Astrocyte (in vitro differentiated cells and primary cell): ENCODE measurements around the gene GPATCH1. TPM values are rescaled to one million over a fixed set of nuclear protein-coding genes. Genes with fewer than 3 reads are reported as not detected.

ENCODE experiments used
- DNase-seq: peaks from one replicate; pipeline ENCODE4 v3.0.0-alpha.2; 2010; ENCODE audit warnings: low read depth
- FAIRE-seq: peaks from 2 replicates; lab custom pipeline; 2011; peaks lifted over from hg19 to GRCh38; lab: Jason Lieb, UNC
- H2AFZ ChIP-seq: 2 replicates; pipeline ENCODE4 v1.6.0; 2012; ENCODE audit warnings: low read depth, low read length, inconsistent platforms
- H3K27ac ChIP-seq: 2 replicates; pipeline ENCODE4 v1.5.1; 2011; ENCODE audit warnings: low read depth, low read length, inconsistent platforms
- H3K27me3 ChIP-seq: 2 replicates; pipeline ENCODE4 v1.6.0; 2011; ENCODE audit warnings: low read length, inconsistent platforms; ENCODE audit not compliant: insufficient read depth
- H3K36me3 ChIP-seq: 2 replicates; pipeline ENCODE4 v1.5.1; 2011; ENCODE audit warnings: low read length, inconsistent platforms; ENCODE audit not compliant: insufficient read depth
- H3K4me1 ChIP-seq: 2 replicates; pipeline ENCODE4 v1.5.1; 2011; ENCODE audit warnings: low read length, inconsistent platforms; ENCODE audit not compliant: insufficient read depth
- H3K4me2 ChIP-seq: 2 replicates; pipeline ENCODE4 v1.6.0; 2012; ENCODE audit warnings: low read length, inconsistent platforms
- H3K4me3 ChIP-seq: 2 replicates; pipeline ENCODE4 v1.5.1; 2011; ENCODE audit warnings: low read depth, mild to moderate bottlenecking, low read length, inconsistent platforms; ENCODE audit not compliant: insufficient read depth
- H3K79me2 ChIP-seq: 2 replicates; pipeline ENCODE4 v1.6.0; 2012; ENCODE audit warnings: mild to moderate bottlenecking, low read length, inconsistent platforms; ENCODE audit not compliant: insufficient read depth
- H3K9ac ChIP-seq: 2 replicates; pipeline ENCODE4 v1.6.0; 2012; ENCODE audit warnings: mild to moderate bottlenecking, low read length, inconsistent platforms
- H3K9me3 ChIP-seq: 2 replicates; pipeline ENCODE4 v1.5.1; 2012; ENCODE audit warnings: low read depth, mild to moderate bottlenecking, low read length, inconsistent platforms; ENCODE audit not compliant: insufficient read depth
- H4K20me1 ChIP-seq: 2 replicates; pipeline ENCODE4 v1.6.0; 2012; ENCODE audit warnings: low read length, inconsistent platforms; ENCODE audit not compliant: insufficient read depth
- H3K27ac Mint-ChIP-seq: one replicate; pipeline ENCODE4 v1.8.0; 2021; ENCODE audit warnings: mild to moderate bottlenecking, mixed read lengths; ENCODE audit not compliant: unreplicated experiment
- H3K27me3 Mint-ChIP-seq: one replicate; pipeline ENCODE4 v1.8.0; 2021; ENCODE audit warnings: low read depth, mixed read lengths; ENCODE audit not compliant: unreplicated experiment
- H3K36me3 Mint-ChIP-seq: one replicate; pipeline ENCODE4 v1.8.0; 2021; ENCODE audit warnings: low read depth, mixed read lengths; ENCODE audit not compliant: unreplicated experiment
- H3K4me1 Mint-ChIP-seq: one replicate; pipeline ENCODE4 v1.8.0; 2021; ENCODE audit warnings: low read depth, mixed read lengths; ENCODE audit not compliant: unreplicated experiment
- H3K4me3 Mint-ChIP-seq: one replicate; pipeline ENCODE4 v1.8.0; 2021; ENCODE audit warnings: mild to moderate bottlenecking, moderate library complexity, mixed read lengths; ENCODE audit not compliant: unreplicated experiment
- H3K9me3 Mint-ChIP-seq: one replicate; pipeline ENCODE4 v1.8.0; 2021; ENCODE audit warnings: mild to moderate bottlenecking, mixed read lengths; ENCODE audit not compliant: unreplicated experiment
- EZH2 ChIP-seq: IDR thresholded peaks from 2 replicates; pipeline ENCODE4 v1.6.1; 2012; ENCODE audit warnings: mild to moderate bottlenecking, low read length, inconsistent platforms; ENCODE audit not compliant: insufficient read depth
- total RNA-seq: library from RNA; stranded (reverse); gene quantifications from 2 replicates; pipeline ENCODE4 v1.2.1, GENCODE V29; 2021
- TF ChIP-seq, protein P1 (sequence below): IDR thresholded peaks from 2 replicates; pipeline ENCODE4 v1.5.1; 2011; ENCODE audit warnings: low read depth, mild to moderate bottlenecking, inconsistent platforms, low read length, moderate library complexity; ENCODE audit not compliant: insufficient read depth

Gene GPATCH1
- total RNA-seq, 1 donor from 2014 or later, result 6.1 TPM

DNA sequence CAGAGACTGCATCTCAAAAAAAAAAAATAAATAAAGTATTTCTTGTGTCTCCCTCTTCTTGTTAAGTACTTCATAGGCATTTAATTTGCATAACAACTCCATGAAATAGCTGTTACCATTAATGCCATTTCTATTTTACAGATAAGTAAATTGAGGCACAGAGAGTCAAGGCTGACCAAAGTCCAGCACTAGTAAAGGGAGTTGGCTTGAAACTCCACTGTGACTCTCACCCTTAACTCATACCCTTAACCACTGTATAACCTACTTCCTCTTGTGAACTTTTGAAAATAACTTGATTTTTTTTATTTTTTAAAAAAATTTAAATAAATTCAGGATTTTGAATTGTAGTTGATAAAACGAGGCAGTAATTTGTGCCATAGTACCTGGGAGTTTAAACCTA is 6.0 kb downstream of the GPATCH1 start:
- Mint-ChIP-seq H3K27ac (no peak overlapping the region), H3K36me3 (peaks cover 3% of the 10 kb centered on the region), H3K4me1 (no peaks in the 10 kb centered on the region), H3K27me3 (no peaks in the 10 kb centered on the region), H3K9me3 (no peaks in the 10 kb centered on the region), H3K4me3 (no peak overlapping the region)
- FAIRE-seq, result no peak
- Histone ChIP-seq H3K79me2 (peaks cover 7% of the 10 kb centered on the region), H3K27ac (no peak overlapping the region), H2AFZ (no peak overlapping the region), H3K9me3 (no peaks in the 10 kb centered on the region), H3K36me3 (peaks cover 3% of the 10 kb centered on the region), H3K4me2 (no peak overlapping the region), H3K27me3 (no peaks in the 10 kb centered on the region), H4K20me1 (no peaks in the 10 kb centered on the region), H3K9ac (no peak overlapping the region), H3K4me1 (peaks cover 3% of the 10 kb centered on the region), H3K4me3 (no peak overlapping the region)
- DNase-seq, result no peak
- TF ChIP-seq, protein P1, sequence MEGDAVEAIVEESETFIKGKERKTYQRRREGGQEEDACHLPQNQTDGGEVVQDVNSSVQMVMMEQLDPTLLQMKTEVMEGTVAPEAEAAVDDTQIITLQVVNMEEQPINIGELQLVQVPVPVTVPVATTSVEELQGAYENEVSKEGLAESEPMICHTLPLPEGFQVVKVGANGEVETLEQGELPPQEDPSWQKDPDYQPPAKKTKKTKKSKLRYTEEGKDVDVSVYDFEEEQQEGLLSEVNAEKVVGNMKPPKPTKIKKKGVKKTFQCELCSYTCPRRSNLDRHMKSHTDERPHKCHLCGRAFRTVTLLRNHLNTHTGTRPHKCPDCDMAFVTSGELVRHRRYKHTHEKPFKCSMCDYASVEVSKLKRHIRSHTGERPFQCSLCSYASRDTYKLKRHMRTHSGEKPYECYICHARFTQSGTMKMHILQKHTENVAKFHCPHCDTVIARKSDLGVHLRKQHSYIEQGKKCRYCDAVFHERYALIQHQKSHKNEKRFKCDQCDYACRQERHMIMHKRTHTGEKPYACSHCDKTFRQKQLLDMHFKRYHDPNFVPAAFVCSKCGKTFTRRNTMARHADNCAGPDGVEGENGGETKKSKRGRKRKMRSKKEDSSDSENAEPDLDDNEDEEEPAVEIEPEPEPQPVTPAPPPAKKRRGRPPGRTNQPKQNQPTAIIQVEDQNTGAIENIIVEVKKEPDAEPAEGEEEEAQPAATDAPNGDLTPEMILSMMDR, result no peak
- TF ChIP-seq EZH2, result no peak

GRCh38 chr19:33089010-33089409 is 8.0 kb downstream of the GPATCH1 start:
- Histone ChIP-seq H3K27ac (no peak overlapping the region), H3K27me3 (no peaks in the 10 kb centered on the region), H3K36me3 (peaks cover 3% of the 10 kb centered on the region), H3K4me1 (no peaks in the 10 kb centered on the region), H3K9me3 (no peaks in the 10 kb centered on the region), H3K4me3 (no peak overlapping the region), H3K4me2 (no peak overlapping the region), H3K9ac (no peak overlapping the region), H4K20me1 (no peaks in the 10 kb centered on the region), H3K79me2 (no peaks in the 10 kb centered on the region), H2AFZ (no peak overlapping the region)
- H3K27ac Mint-ChIP-seq, result no peak overlapping the region
- no peaks in the 10 kb centered on the region for H3K4me1 Mint-ChIP-seq
- FAIRE-seq (no peak), DNase-seq (no peak)
- H3K4me3 Mint-ChIP-seq, result no peak overlapping the region
- no peaks in the 10 kb centered on the region for H3K9me3 Mint-ChIP-seq
- H3K36me3 Mint-ChIP-seq, result peaks cover 10% of the 10 kb centered on the region
- no peaks in the 10 kb centered on the region for H3K27me3 Mint-ChIP-seq
- no peak for TF ChIP-seq EZH2
- TF ChIP-seq, protein P1, result no peak

GRCh38 chr19:33090179-33090578 is 9.2 kb downstream of the GPATCH1 start:
- no peaks in the 10 kb centered on the region for H3K4me1 ChIP-seq
- H3K27ac Mint-ChIP-seq, result no peak overlapping the region
- no peak overlapping the region for H2AFZ ChIP-seq
- no peaks in the 10 kb centered on the region for H3K9me3 ChIP-seq
- no peak overlapping the region for H3K4me3 ChIP-seq
- H3K9ac ChIP-seq, result no peak overlapping the region
- no peaks in the 10 kb centered on the region for H3K79me2 ChIP-seq
- H4K20me1 ChIP-seq, result no peaks in the 10 kb centered on the region
- no peak overlapping the region for H3K4me2 ChIP-seq
- no peak for TF ChIP-seq EZH2
- TF ChIP-seq, protein P1, result no peak
- no peaks in the 10 kb centered on the region for H3K27me3 Mint-ChIP-seq
- FAIRE-seq, result no peak
- H3K4me3 Mint-ChIP-seq, result no peak overlapping the region
- DNase-seq, result no peak
- H3K4me1 Mint-ChIP-seq, result no peaks in the 10 kb centered on the region
- no peaks in the 10 kb centered on the region for H3K27me3 ChIP-seq
- no peak overlapping the region for H3K27ac ChIP-seq
- H3K36me3 Mint-ChIP-seq, result peaks cover 13% of the 10 kb centered on the region
- no peaks in the 10 kb centered on the region for H3K9me3 Mint-ChIP-seq
- H3K36me3 ChIP-seq, result peaks cover 7% of the 10 kb centered on the region
